SK-N-SH treated with all-trans-retinoic acid at 6 μM for 48 hours (cell line): ENCODE results near the gene HSD17B14.

Experiments used
- ATAC-seq: fragments of 200-7000 bp; cut with Tn5 transposase; 3 replicates; pipeline ENCODE4 v1.9.1; 2020; ENCODE audit warnings: mild to moderate bottlenecking, moderate library complexity
- ARNTL ChIP-seq: fragments of 450-650 bp; formaldehyde crosslinking; IDR thresholded peaks from 2 replicates; pipeline ENCODE4 v1.5.0; 2020; ENCODE audit warnings: low read depth, mild to moderate bottlenecking, moderate library complexity, borderline replicate concordance
- BACH2 ChIP-seq: fragments of 250-450 bp; sonication (Bioruptor Pico); IDR thresholded peaks from 2 replicates; pipeline ENCODE4 v1.9.0; 2021; ENCODE audit warnings: mild to moderate bottlenecking, borderline replicate concordance
- CREB5 ChIP-seq: fragments of 250-450 bp; sonication (Bioruptor Pico); IDR thresholded peaks from 2 replicates; pipeline ENCODE4 v1.5.1; 2020; ENCODE audit warnings: low read depth, mild to moderate bottlenecking, moderate library complexity
- CSDC2 ChIP-seq: fragments of 250-450 bp; sonication (Bioruptor Pico); IDR thresholded peaks from 2 replicates; pipeline ENCODE4 v1.5.0; 2020; ENCODE audit warnings: mild to moderate bottlenecking, moderate library complexity
- CSRNP3 ChIP-seq: fragments of 250-450 bp; sonication (Bioruptor Pico); IDR thresholded peaks from 2 replicates; pipeline ENCODE4 v1.5.1; 2021; ENCODE audit warnings: mild to moderate bottlenecking, moderate library complexity
- ESRRG ChIP-seq: fragments of 250-450 bp; sonication (Bioruptor Pico); IDR thresholded peaks from 2 replicates; pipeline ENCODE4 v1.6.1; 2021; ENCODE audit warnings: mild to moderate bottlenecking
- GLIS3 ChIP-seq: fragments of 250-450 bp; sonication (Bioruptor Pico); IDR thresholded peaks from 2 replicates; pipeline ENCODE4 v1.5.0; 2020; ENCODE audit warnings: mild to moderate bottlenecking, moderate library complexity
- ISL1 ChIP-seq: fragments of 250-450 bp; sonication (Bioruptor Pico); IDR thresholded peaks from 2 replicates; pipeline ENCODE4 v2.1.2; 2022; ENCODE audit warnings: mild to moderate bottlenecking, moderate library complexity
- OSR1 ChIP-seq: fragments of 250-450 bp; sonication (Bioruptor Pico); IDR thresholded peaks from 2 replicates; pipeline ENCODE4 v1.8.0; 2022; ENCODE audit warnings: moderate library complexity, mild to moderate bottlenecking, inconsistent platforms
- PATZ1 ChIP-seq: fragments of 250-450 bp; sonication (Bioruptor Pico); IDR thresholded peaks from 2 replicates; pipeline ENCODE4 v1.8.0; 2020; ENCODE audit warnings: mild to moderate bottlenecking, moderate library complexity, borderline replicate concordance
- POU6F1 ChIP-seq: fragments of 250-450 bp; sonication (Bioruptor Pico); IDR thresholded peaks from 2 replicates; pipeline ENCODE4 v1.8.0; 2021; ENCODE audit warnings: low read depth, mild to moderate bottlenecking, moderate library complexity, borderline replicate concordance
- PPARA ChIP-seq: fragments of 250-450 bp; sonication (Bioruptor Pico); IDR thresholded peaks from 2 replicates; pipeline ENCODE4 v1.5.0; 2020; ENCODE audit warnings: mild to moderate bottlenecking, borderline replicate concordance
- RARB ChIP-seq: fragments of 250-450 bp; sonication (Bioruptor Pico); IDR thresholded peaks from 2 replicates; pipeline ENCODE4 v1.8.0; 2021; ENCODE audit warnings: mild to moderate bottlenecking, moderate library complexity
- SNAI2 ChIP-seq: fragments of 250-450 bp; sonication (Bioruptor Pico); IDR thresholded peaks from 2 replicates; pipeline ENCODE4 v1.5.0; 2020; ENCODE audit warnings: mild to moderate bottlenecking, moderate library complexity
- TCF4 ChIP-seq: fragments of 250-450 bp; sonication (Bioruptor Pico); IDR thresholded peaks from 2 replicates; pipeline ENCODE4 v1.8.0; 2021; ENCODE audit warnings: mild to moderate bottlenecking, moderate library complexity, borderline replicate concordance
- TSHZ2 ChIP-seq: fragments of 250-450 bp; sonication (Bioruptor Pico); IDR thresholded peaks from 2 replicates; pipeline ENCODE4 v1.5.0; 2020; ENCODE audit warnings: mild to moderate bottlenecking, moderate library complexity
- ZC3H10 ChIP-seq: fragments of 250-450 bp; sonication (Bioruptor Pico); IDR thresholded peaks from 2 replicates; pipeline ENCODE4 v1.5.1; 2021; ENCODE audit warnings: mild to moderate bottlenecking, moderate library complexity
- ZFP3 ChIP-seq: fragments of 250-450 bp; sonication (Bioruptor Pico); IDR thresholded peaks from 2 replicates; pipeline ENCODE4 v1.5.0; 2020; ENCODE audit warnings: mild to moderate bottlenecking, moderate library complexity
- ZFP30 ChIP-seq: fragments of 450-650 bp; formaldehyde crosslinking; IDR thresholded peaks from 2 replicates; pipeline ENCODE4 v1.5.0; 2022; ENCODE audit warnings: mild to moderate bottlenecking, moderate library complexity
- ZNF70 ChIP-seq: fragments of 450-650 bp; formaldehyde crosslinking; IDR thresholded peaks from 2 replicates; pipeline ENCODE4 v1.5.0; 2020; ENCODE audit warnings: mild to moderate bottlenecking, moderate library complexity
- ZNF8 ChIP-seq: fragments of 450-650 bp; formaldehyde crosslinking; IDR thresholded peaks from 2 replicates; pipeline ENCODE4 v1.5.0; 2020; ENCODE audit warnings: mild to moderate bottlenecking, moderate library complexity

HSD17B14 gene

GRCh38 chr19:48779636-48780035 is 56.7 kb downstream of the HSD17B14 start:
- TF ChIP-seq OSR1 (CRISPR knock-in tag) (no peak), GLIS3 (CRISPR knock-in tag) (no peak), PATZ1 (CRISPR knock-in tag) (no peak), TCF4 (CRISPR knock-in tag) (no peak), TSHZ2 (CRISPR knock-in tag) (no peak), ZNF70 (CRISPR knock-in tag) (no peak), PPARA (CRISPR knock-in tag) (no peak), ISL1 (CRISPR knock-in tag) (no peak), ARNTL (CRISPR knock-in tag) (no peak), RARB (CRISPR knock-in tag) (no peak), ZC3H10 (CRISPR knock-in tag) (no peak), ZFP3 (CRISPR knock-in tag) (no peak), POU6F1 (CRISPR knock-in tag) (no peak), ZNF8 (CRISPR knock-in tag) (no peak), SNAI2 (CRISPR knock-in tag) (no peak), CSRNP3 (CRISPR knock-in tag) (no peak), CREB5 (CRISPR knock-in tag) (no peak), BACH2 (CRISPR knock-in tag) (no peak), CSDC2 (no peak)
- no peak for ATAC-seq

GRCh38 chr19:48777720-48778119 is 58.6 kb downstream of the HSD17B14 start:
- TF ChIP-seq ARNTL (CRISPR knock-in tag) (no peak), ZNF8 (CRISPR knock-in tag) (no peak), TCF4 (CRISPR knock-in tag) (no peak), SNAI2 (CRISPR knock-in tag) (no peak), PPARA (CRISPR knock-in tag) (no peak), CSDC2 (no peak)
- no peak for ATAC-seq

GRCh38 chr19:48777139-48777538 is 59.2 kb downstream of the HSD17B14 start:
- TF ChIP-seq CSDC2 (no peak), CREB5 (CRISPR knock-in tag) (no peak), SNAI2 (CRISPR knock-in tag) (no peak), ZFP3 (CRISPR knock-in tag) (no peak), ESRRG (no peak), PPARA (CRISPR knock-in tag) (no peak), BACH2 (CRISPR knock-in tag) (no peak), GLIS3 (CRISPR knock-in tag) (no peak), RARB (CRISPR knock-in tag) (no peak), TCF4 (CRISPR knock-in tag) (no peak), POU6F1 (CRISPR knock-in tag) (no peak), ZC3H10 (CRISPR knock-in tag) (no peak), ZFP30 (no peak), CSRNP3 (CRISPR knock-in tag) (no peak)
- no peak for ATAC-seq
